Natural killer cell treated with Interleukin-12 subunit alpha and Interleukin-12 subunit beta and Interleukin-15 and Interleukin-18, amount 100 ng/mL, for 72 hours (primary cell): Measurements from ENCODE around the gene HOXC9. TPM values are rescaled to one million over a fixed set of nuclear protein-coding genes. Genes with fewer than 3 reads are reported as not detected.

Experiments
- ATAC-seq, 2 donors: fragments of 150-1000 bp; cut with Tn5 transposase in 1 of 2; sonication (Bioruptor Pico), chemical (Tn5 transposase) in 1 of 2; 2 replicates each; pipeline ENCODE4 v1.10.0; 2021
- DNase-seq: peaks from one replicate; pipeline ENCODE4 v3.0.0; 2022; ENCODE audit warnings: low spot score
- H3K27ac Mint-ChIP-seq, 2 donors: 1 replicate in 1 of 2; 2 replicates in 1 of 2; pipeline ENCODE4 v1.8.0; 2022; ENCODE audit warnings: mixed read lengths in 2 of 2, mild to moderate bottlenecking in 1 of 2, moderate library complexity in 1 of 2
- H3K27me3 Mint-ChIP-seq, 2 donors: 1 replicate in 1 of 2; 2 replicates in 1 of 2; pipeline ENCODE4 v1.8.0; 2022; ENCODE audit warnings: mixed read lengths in 2 of 2
- H3K36me3 Mint-ChIP-seq: one replicate; pipeline ENCODE4 v1.8.0; 2022; ENCODE audit warnings: mixed read lengths
- H3K4me1 Mint-ChIP-seq, 2 donors: 1 replicate in 1 of 2; 2 replicates in 1 of 2; pipeline ENCODE4 v1.8.0; 2022; ENCODE audit warnings: low read depth in 2 of 2, mixed read lengths in 2 of 2, mild to moderate bottlenecking in 1 of 2
- H3K4me3 Mint-ChIP-seq: one replicate; pipeline ENCODE4 v1.8.0; 2022; ENCODE audit warnings: mixed read lengths
- H3K9me3 Mint-ChIP-seq: 2 replicates; pipeline ENCODE4 v1.8.0; 2022; ENCODE audit warnings: mixed read lengths
- total RNA-seq, 2 donors: library from RNA; stranded (reverse); gene quantifications; one replicate each; pipeline ENCODE4 v1.2.3, GENCODE V29; 2022

The HOXC9 gene
- total RNA-seq, 2 donors from 2014 or later: not detected

DNA sequence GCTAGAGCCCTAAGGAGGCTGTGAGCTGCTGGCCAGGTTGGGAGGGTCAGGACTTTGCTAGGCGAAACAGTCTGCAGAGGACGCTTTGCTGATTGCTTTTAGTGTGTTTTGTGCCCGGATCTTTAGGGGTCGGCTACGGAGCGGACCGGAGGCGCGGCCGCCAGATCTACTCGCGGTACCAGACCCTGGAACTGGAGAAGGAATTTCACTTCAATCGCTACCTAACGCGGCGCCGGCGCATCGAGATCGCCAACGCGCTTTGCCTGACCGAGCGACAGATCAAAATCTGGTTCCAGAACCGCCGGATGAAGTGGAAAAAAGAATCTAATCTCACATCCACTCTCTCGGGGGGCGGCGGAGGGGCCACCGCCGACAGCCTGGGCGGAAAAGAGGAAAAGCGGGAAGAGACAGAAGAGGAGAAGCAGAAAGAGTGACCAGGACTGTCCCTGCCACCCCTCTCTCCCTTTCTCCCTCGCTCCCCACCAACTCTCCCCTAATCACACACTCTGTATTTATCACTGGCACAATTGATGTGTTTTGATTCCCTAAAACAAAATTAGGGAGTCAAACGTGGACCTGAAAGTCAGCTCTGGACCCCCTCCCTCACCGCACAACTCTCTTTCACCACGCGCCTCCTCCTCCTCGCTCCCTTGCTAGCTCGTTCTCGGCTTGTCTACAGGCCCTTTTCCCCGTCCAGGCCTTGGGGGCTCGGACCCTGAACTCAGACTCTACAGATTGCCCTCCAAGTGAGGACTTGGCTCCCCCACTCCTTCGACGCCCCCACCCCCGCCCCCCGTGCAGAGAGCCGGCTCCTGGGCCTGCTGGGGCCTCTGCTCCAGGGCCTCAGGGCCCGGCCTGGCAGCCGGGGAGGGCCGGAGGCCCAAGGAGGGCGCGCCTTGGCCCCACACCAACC is 29.8 kb downstream of the HOXC9 start:
- Mint-ChIP-seq H3K27me3 (peaks cover 51 to 74% of the 10 kb centered on the region in 2 donors), H3K4me1 (peaks cover 14 to 15% of the 10 kb centered on the region in 2 donors), H3K27ac (no peak overlapping the region), H3K4me3 (no peak overlapping the region), H3K9me3 (no peaks in the 10 kb centered on the region), H3K36me3 (no peaks in the 10 kb centered on the region)
- DNase-seq (no peak), ATAC-seq (no peak)

DNA sequence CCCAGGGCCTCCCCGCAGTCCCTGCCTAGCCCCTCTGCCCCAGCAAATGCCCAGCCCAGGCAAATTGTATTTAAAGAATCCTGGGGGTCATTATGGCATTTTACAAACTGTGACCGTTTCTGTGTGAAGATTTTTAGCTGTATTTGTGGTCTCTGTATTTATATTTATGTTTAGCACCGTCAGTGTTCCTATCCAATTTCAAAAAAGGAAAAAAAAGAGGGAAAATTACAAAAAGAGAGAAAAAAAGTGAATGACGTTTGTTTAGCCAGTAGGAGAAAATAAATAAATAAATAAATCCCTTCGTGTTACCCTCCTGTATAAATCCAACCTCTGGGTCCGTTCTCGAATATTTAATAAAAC is 30.5 kb downstream of the HOXC9 start:
- H3K36me3 Mint-ChIP-seq: no peaks in the 10 kb centered on the region
- H3K9me3 Mint-ChIP-seq: no peaks in the 10 kb centered on the region
- ATAC-seq (no peak), DNase-seq (no peak)
- peaks cover 14 to 20% of the 10 kb centered on the region in 2 donors for H3K4me1 Mint-ChIP-seq
- H3K27ac Mint-ChIP-seq: no peak overlapping the region
- H3K27me3 Mint-ChIP-seq: peaks cover 56 to 81% of the 10 kb centered on the region in 2 donors
- H3K4me3 Mint-ChIP-seq: no peak overlapping the region

DNA sequence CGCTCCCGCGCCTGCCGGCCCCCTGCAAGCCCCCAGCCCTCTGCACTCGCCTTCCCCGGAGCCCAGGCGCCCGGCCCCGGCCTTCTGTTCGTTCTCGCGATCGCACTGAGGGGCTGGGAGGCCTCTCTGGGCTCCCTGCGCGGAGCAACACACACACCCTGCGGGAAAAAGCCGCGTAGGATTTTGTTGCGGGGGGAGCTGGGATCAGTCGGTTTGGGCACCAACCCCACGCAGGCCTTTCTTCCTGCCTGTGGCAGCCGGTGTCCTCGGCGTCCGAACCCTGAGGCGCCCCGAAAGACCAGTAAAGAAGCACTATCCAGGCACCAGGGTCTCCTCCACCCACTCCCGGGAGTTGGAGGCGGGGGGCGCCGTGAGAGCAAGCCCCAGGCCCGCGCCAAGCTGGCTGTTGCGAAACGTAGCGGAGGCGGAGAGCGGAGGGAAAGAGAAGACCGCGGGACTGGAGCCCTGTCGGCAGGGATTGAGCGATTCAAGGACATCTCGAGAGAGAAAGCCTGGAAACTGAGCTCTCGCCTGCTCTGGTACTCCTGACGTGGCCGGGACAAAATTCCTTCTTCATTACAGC is 31.0 kb downstream of the HOXC9 start:
- no peak for DNase-seq
- no peak overlapping the region for H3K4me3 Mint-ChIP-seq
- no peaks in the 10 kb centered on the region for H3K9me3 Mint-ChIP-seq
- H3K27ac Mint-ChIP-seq: no peak overlapping the region
- H3K4me1 Mint-ChIP-seq: peaks cover 14 to 20% of the 10 kb centered on the region in 2 donors
- no peak for ATAC-seq
- H3K27me3 Mint-ChIP-seq: peaks cover 56 to 81% of the 10 kb centered on the region in 2 donors
- no peaks in the 10 kb centered on the region for H3K36me3 Mint-ChIP-seq

DNA sequence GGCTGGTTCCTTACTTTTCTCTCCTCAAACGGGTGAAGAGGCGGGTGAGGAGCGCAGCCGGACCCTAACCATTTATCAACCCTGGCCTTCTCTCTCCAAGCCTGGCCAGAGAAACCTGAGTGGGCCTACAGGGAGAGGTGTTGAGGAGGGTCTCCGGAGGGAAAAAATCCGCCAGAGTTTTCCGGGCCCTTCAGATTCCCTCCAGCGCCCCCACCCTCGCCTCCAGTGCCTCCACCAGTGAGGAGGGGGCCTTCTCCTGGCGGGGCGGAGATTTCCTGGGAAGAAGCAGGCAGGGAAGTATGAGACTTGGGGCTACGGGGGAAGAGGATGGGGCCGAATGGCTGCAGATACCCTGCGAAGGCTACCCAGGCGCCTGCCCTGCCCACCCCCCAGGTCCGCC is 31.5 kb downstream of the HOXC9 start:
- DNase-seq (no peak), ATAC-seq (no peak)
- Mint-ChIP-seq H3K27ac (no peak overlapping the region), H3K36me3 (no peaks in the 10 kb centered on the region), H3K27me3 (peaks cover 55 to 76% of the 10 kb centered on the region in 2 donors), H3K4me3 (no peak overlapping the region), H3K4me1 (peaks cover 14 to 20% of the 10 kb centered on the region in 2 donors), H3K9me3 (no peaks in the 10 kb centered on the region)

DNA sequence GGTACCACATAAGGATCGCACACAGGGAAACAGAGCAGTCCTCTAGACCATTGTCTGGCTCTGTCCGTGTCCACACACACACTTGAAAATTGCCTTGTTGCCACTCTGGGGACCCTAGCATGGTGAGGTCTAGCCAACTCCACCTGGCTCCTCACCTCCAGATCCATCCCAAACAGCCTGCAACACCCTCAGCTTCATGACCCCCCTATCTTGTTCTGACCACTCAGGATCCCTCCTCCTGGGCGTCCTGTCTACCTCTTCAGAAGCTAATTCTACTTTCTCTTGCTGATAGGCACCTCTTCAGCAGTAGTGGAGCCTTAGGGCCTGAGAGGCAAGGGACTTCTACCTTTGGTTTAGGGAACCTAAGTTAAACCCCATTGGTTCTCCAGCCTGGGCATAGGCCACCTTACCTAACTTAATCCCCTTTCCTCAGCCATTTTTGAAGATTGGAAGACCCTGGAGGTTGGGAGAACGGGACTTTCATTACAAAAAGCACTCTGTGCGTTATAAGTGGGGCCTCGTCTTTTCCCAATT is 32.2 kb downstream of the HOXC9 start:
- Mint-ChIP-seq H3K9me3 (no peaks in the 10 kb centered on the region), H3K4me1 (peaks cover 11 to 20% of the 10 kb centered on the region in 2 donors), H3K4me3 (peak overlapping the region; percentile 88), H3K27me3 (peaks cover 52 to 70% of the 10 kb centered on the region in 2 donors), H3K36me3 (no peaks in the 10 kb centered on the region), H3K27ac (no peak overlapping the region)
- ATAC-seq (no peak), DNase-seq (no peak)

DNA sequence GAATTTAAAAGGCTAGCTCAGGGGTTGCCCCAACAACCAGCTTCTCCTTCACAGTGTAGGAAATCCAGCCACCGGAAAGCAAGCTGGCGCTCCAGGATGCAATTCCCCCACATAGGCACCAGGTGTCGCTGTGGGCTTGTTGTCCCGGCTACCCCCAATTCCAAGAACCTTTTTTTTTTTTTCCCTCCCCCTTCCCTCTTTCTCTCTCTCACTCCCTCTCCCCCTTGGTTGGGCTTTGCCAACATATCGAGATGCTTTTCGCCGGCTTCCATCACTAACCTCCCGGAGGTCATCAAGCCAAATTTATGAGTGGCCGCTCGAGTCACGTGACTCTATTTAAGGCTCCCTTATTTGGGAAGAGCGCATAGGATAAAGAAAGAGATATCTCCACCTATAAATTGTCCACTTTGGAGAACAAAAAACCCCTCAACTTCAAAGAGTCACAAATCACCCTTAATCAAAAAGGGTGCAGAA is 32.7 kb downstream of the HOXC9 start, which contains the start of gene HOXC5:
Gene HOXC5 (plus strand): TSS at position 424 of the 474 bp plus-strand sequence. CDS start 73 bp downstream, outside the sequence.
- Mint-ChIP-seq H3K9me3 (no peaks in the 10 kb centered on the region), H3K27me3 (peaks cover 53 to 65% of the 10 kb centered on the region in 2 donors), H3K4me1 (peaks cover 10 to 20% of the 10 kb centered on the region in 2 donors), H3K36me3 (no peaks in the 10 kb centered on the region), H3K4me3 (peak within 1 kb of the TSS; percentile 88), H3K27ac (no peak within 1 kb of the TSS)
- ATAC-seq (peak in 1 of 2 donors; percentile 46), DNase-seq (peak; percentile 69)

DNA sequence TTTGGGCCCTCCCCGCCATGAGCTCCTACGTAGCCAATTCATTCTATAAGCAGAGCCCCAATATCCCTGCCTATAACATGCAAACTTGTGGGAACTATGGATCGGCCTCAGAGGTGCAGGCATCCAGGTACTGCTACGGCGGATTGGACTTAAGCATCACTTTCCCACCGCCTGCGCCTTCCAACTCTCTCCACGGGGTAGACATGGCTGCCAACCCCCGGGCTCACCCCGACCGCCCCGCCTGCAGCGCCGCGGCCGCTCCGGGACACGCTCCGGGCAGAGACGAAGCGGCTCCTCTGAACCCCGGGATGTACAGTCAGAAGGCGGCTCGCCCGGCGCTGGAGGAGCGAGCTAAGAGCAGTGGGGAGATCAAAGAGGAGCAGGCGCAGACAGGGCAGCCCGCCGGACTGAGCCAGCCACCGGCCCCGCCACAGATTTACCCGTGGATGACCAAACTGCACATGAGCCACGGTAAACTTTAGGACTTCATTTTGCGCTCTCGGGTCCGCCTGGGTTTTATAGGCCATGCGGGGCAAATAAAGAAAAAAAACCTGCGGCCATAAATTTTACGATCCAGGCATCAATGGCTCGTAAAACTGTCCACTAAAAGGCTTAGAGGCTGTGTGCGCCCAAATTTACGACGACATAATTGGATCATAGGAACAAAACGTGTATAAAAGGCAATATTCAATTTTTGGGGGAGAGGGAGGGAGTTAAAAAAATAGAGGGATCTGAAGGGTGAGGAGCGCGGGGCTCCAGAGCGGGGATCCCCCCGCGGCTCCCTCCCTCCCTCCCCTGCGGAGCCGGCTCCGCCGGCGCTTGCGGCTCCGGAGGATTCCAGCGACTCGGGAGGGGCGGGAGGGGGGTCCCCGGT is 33.4 kb downstream of the HOXC9 start:
- H3K4me1 Mint-ChIP-seq: peaks cover 10 to 20% of the 10 kb centered on the region in 2 donors
- peaks cover 53 to 60% of the 10 kb centered on the region in 2 donors for H3K27me3 Mint-ChIP-seq
- ATAC-seq: peak in 1 of 2 donors; percentile 54
- no peaks in the 10 kb centered on the region for H3K36me3 Mint-ChIP-seq
- DNase-seq: no peak
- no peak overlapping the region for H3K27ac Mint-ChIP-seq
- no peaks in the 10 kb centered on the region for H3K9me3 Mint-ChIP-seq
- H3K4me3 Mint-ChIP-seq: peak overlapping the region; percentile 88

DNA sequence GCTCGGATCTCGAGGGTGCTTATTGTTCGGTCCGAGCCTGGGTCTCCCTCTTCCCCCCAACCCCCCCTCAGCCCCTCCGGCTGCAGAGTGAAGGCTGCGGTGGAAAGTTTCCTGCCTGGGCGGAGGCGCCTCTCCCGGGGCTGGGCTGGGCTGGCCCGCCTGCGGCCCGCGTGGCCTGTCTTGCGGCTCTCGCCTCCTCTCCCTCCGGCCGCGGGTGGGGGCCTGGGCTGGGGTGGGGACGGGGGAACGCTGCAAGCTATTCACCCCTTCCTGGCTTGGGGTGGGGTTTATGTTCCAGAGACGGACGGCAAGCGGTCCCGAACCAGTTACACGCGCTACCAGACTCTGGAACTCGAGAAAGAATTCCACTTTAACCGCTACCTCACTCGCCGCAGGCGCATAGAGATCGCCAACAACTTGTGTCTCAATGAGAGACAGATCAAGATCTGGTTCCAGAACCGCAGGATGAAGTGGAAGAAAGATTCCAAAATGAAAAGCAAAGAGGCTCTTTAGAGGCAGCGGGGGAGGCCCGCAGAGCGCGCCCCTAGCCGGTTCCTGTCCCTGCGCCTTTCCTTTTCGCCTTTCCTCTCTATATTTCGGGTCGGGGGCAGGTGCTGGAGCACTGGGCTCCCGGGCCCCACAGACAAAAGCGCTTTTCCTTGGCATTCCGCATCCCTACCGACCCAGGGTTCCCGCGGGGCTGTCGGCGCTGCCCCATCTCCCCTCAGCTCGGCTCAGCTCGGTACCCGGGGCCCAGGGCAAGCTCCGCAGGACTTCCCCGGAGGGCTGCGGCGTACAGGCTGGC is 34.2 kb downstream of the HOXC9 start:
- no peaks in the 10 kb centered on the region for H3K36me3 Mint-ChIP-seq
- no peaks in the 10 kb centered on the region for H3K9me3 Mint-ChIP-seq
- H3K27me3 Mint-ChIP-seq: peaks cover 56 to 63% of the 10 kb centered on the region in 2 donors
- H3K27ac Mint-ChIP-seq: no peak overlapping the region
- peak; percentile 56 to 72 for ATAC-seq
- H3K4me1 Mint-ChIP-seq: peaks cover 10 to 16% of the 10 kb centered on the region in 2 donors
- H3K4me3 Mint-ChIP-seq: peak overlapping the region; percentile 88
- DNase-seq: no peak

DNA sequence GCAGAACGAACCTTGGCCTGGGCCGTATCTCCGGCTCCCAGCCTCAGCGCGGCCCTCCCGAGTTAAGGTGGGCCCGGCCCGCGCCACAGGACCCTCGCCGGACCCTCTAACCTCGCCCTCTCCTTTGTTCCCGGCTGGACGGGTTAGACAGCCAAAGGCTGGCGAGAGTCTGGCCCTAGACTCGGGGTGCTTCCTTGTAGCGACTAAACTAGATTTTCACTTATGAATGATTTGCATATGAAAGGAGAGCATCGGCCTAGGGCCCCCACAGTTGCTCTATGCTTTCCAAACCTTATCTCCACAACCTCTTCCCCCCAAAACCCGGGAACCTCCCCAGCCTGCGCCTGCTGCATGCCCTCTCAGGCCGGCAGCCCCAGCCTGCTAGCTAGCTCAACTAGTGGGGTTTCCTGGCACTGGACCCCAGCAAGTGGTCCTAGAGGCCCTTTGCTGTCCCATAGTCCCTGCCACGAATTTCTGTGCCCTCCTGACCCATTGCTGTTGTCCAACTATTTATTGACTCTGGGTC is 34.9 kb downstream of the HOXC9 start:
- Mint-ChIP-seq H3K9me3 (no peaks in the 10 kb centered on the region), H3K27me3 (peaks cover 57 to 64% of the 10 kb centered on the region in 2 donors), H3K4me1 (peaks cover 10 to 16% of the 10 kb centered on the region in 2 donors), H3K4me3 (peak overlapping the region; percentile 66), H3K27ac (no peak overlapping the region), H3K36me3 (no peaks in the 10 kb centered on the region)
- ATAC-seq (no peak), DNase-seq (no peak)

DNA sequence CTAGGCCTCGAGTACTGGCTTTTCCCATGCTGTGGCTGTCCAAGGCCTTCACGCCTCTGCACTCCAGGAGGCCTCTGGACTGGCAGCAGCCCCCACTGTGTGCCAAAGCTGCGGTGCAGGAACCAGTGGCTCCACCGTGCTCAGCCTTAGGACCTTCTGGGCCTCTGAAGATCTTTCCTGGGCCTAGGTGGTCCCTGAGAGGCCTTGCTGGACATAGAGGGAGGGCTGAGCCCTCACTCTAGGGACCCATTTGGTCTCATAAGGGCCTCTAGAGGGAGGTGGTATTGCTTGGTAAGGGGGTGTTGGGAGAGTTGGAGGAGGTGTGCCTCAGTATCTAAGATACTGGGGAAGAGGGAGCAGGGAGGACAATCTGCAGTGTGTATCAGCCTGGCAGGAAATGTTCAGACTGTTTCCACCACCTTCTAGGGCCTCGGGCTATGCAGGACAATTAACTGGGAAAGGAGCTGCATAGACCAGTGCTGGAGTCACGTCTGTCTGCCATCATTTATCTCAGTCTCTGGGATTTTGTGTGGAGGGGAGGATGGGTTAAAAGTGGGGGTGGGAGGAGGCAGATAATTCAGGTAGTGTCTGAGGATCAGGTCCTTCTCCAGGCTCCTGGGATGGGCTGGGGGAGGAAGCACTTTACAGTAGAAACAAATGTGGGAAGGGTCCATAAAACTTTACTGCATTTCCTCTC is 35.8 kb downstream of the HOXC9 start:
- peak overlapping the region; percentile 65 for H3K4me3 Mint-ChIP-seq
- no peaks in the 10 kb centered on the region for H3K9me3 Mint-ChIP-seq
- peaks cover 58 to 64% of the 10 kb centered on the region in 2 donors for H3K27me3 Mint-ChIP-seq
- DNase-seq (no peak), ATAC-seq (no peak)
- peaks cover 10 to 16% of the 10 kb centered on the region in 2 donors for H3K4me1 Mint-ChIP-seq
- H3K27ac Mint-ChIP-seq: no peak overlapping the region
- H3K36me3 Mint-ChIP-seq: no peaks in the 10 kb centered on the region

DNA sequence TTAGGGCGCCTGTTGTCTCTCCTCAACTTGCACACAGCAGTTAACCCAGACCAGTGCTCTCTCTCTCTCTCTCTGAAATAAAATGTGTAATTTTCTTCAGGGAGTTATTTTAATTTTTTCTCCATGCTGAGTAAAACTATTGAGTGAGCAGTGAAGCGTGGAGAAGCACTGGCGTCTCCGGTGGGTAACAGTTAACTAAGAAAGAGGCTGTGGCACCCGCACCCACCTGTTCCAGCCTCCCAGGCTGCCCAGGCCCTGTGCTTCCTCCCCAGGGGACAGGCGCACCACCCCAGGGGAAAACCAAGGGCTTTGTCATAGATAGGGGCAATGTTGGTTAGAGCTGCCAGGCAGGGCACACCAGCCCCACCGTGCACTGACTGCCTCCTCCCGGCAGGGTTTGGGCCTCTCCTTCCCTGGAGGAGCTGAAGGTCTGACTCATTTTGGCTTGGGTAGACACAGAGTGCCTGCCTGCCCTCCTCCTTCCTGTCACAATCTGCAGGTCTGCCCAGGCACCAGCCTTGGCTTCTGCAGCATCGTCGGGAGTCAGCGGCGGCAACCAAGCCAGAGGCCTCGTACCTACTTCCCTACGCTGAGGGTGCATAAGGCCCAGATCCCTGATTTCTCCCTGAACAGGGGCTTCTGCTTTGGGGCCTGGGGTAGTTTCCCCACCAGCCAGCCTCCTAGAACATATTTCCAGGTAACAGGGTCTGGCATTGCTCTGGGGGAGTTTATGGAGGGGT is 36.8 kb downstream of the HOXC9 start:
- no peak for DNase-seq
- H3K4me3 Mint-ChIP-seq: no peak overlapping the region
- H3K9me3 Mint-ChIP-seq: no peaks in the 10 kb centered on the region
- no peaks in the 10 kb centered on the region for H3K36me3 Mint-ChIP-seq
- peaks cover 10 to 16% of the 10 kb centered on the region in 2 donors for H3K4me1 Mint-ChIP-seq
- H3K27ac Mint-ChIP-seq: no peak overlapping the region
- H3K27me3 Mint-ChIP-seq: peaks cover 57 to 63% of the 10 kb centered on the region in 2 donors
- ATAC-seq: no peak
